ENCODE data around the gene ANO5. TPM values are rescaled to one million over a fixed set of nuclear protein-coding genes. Genes with fewer than 3 reads are reported as not detected.

The ANO5 gene
- total RNA-seq, 1 donor from 2014 or later, result 6.2 TPM

DNA sequence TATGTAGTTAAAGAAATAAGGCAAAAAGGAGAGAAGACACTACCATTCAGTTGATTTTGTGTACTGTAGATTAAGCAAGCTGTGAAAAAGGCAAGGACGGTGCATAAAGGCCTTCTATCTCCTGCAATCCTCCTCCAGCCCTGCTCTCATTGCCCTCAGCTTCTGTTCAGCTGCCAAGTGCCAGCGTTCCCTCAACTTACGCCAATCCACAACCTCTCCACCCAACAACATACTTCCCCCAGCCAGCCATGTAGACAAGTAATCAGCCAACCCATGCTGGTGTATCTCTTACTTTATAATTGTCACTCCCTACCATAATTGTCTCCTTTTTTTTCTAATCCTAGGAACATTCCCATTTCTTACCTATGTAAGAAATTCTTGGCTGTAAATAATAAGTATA, 30.1 kb upstream of the ANO5 start:
- no peak overlapping the region for H3K4me3 Mint-ChIP-seq (ENCODE audit: low read depth)
- no peak overlapping the region for H3K27ac Mint-ChIP-seq
- H3K27me3 Mint-ChIP-seq, result peaks cover 3% of the 10 kb centered on the region
- H3K9me3 Mint-ChIP-seq (ENCODE audit: low read depth), result no peaks in the 10 kb centered on the region
- H3K4me1 Mint-ChIP-seq (ENCODE audit: low read depth), result no peaks in the 10 kb centered on the region
- H3K36me3 Mint-ChIP-seq (ENCODE audit: insufficient read depth), result no peaks in the 10 kb centered on the region
- no peak for DNase-seq (ENCODE audit: low spot score, unreplicated experiment)
- TF ChIP-seq, protein P1, sequence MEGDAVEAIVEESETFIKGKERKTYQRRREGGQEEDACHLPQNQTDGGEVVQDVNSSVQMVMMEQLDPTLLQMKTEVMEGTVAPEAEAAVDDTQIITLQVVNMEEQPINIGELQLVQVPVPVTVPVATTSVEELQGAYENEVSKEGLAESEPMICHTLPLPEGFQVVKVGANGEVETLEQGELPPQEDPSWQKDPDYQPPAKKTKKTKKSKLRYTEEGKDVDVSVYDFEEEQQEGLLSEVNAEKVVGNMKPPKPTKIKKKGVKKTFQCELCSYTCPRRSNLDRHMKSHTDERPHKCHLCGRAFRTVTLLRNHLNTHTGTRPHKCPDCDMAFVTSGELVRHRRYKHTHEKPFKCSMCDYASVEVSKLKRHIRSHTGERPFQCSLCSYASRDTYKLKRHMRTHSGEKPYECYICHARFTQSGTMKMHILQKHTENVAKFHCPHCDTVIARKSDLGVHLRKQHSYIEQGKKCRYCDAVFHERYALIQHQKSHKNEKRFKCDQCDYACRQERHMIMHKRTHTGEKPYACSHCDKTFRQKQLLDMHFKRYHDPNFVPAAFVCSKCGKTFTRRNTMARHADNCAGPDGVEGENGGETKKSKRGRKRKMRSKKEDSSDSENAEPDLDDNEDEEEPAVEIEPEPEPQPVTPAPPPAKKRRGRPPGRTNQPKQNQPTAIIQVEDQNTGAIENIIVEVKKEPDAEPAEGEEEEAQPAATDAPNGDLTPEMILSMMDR (IDR thresholded peaks at IDR 0.05; ENCODE audit: unreplicated experiment), result no peak

DNA sequence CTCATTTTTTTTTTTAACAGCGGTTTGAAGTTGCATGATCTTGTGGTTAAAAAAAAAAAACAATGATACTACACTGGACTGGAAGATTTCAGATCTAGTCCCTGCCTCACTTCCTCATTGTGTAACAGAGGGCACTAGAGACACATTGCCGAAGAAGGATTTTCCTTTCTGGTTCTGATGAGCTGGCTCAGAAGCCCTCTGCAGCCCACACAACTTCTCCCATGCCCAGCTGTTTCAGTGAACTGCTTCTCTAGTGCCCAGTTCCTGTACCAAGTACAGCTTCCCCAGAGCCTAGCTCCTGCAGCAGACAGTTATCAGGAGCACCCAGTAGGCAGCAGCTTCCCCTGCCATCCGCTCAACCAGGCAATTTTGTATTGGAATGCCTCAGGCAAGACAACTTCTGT, 29.5 kb upstream of the ANO5 start:
- H3K9me3 Mint-ChIP-seq (ENCODE audit: low read depth), result no peaks in the 10 kb centered on the region

DNA sequence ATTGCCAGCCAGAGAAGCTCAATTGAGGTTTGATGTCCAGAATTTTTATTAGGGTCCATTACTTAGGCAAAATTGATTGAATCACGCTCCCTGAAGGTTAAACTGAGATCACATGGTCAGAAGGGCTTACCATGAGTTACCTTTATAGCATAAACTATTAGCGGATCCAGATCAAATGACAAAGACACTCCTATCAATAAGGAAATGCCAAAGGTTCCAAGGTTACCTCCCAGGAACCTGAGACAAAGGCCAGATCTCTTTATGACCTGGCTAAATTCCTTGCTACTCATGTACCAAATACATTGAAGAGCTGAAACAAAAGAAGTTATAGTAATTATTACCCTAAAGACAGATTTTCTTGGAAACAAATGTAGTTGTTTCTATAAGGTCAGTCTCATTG, 27.8 kb upstream of the ANO5 start:
- no peak for DNase-seq (ENCODE audit: low spot score, unreplicated experiment)
- H3K36me3 Mint-ChIP-seq (ENCODE audit: insufficient read depth), result no peaks in the 10 kb centered on the region
- H3K4me3 Mint-ChIP-seq (ENCODE audit: low read depth), result no peak overlapping the region
- TF ChIP-seq, protein P1 (IDR thresholded peaks at IDR 0.05; ENCODE audit: unreplicated experiment), result no peak
- no peak overlapping the region for H3K27ac Mint-ChIP-seq
- H3K9me3 Mint-ChIP-seq (ENCODE audit: low read depth), result no peaks in the 10 kb centered on the region
- no peaks in the 10 kb centered on the region for H3K4me1 Mint-ChIP-seq (ENCODE audit: low read depth)
- H3K27me3 Mint-ChIP-seq, result peaks cover 4% of the 10 kb centered on the region

More for the DNA sequence above, 29.5 kb upstream of the ANO5 start:
- Mint-ChIP-seq H3K27ac (no peak overlapping the region), H3K4me1 (ENCODE audit: low read depth) (no peaks in the 10 kb centered on the region), H3K27me3 (no peaks in the 10 kb centered on the region), H3K4me3 (ENCODE audit: low read depth) (no peak overlapping the region), H3K36me3 (ENCODE audit: insufficient read depth) (no peaks in the 10 kb centered on the region)
- TF ChIP-seq, protein P1 (IDR thresholded peaks at IDR 0.05; ENCODE audit: unreplicated experiment), result no peak
- no peak for DNase-seq (ENCODE audit: low spot score, unreplicated experiment)

DNA sequence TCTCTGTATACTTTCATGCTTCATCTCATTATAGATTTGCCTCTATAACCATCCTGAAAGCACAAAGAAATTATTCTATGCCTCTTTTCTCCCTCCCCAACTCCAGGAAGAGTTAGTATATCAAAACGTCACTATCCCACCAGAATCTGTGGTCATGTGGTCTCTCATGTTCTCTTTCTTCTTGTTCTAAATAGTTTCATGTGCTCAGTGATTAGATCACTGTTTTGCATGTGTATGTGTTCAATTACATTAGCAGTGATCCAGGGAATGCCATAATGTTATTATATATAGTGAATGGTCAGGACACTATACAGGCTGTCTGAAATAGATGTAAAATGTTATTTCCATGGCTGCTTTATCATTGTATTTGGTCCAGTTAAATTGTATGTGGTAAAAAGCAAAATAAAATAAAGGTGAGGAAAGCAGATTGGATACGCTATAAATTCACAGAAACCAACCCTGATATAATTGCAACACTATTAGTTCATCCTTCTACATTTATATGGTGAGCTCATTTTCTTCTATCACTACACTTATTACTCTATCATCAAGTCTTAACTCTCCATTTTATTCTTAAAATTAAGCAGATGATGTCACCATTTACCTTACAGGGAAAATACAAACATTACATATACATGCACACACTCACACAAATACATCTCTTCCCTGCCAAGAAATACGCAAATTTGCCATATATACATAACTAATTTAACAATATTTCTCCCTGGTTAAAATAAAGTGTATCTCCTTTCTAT, 26.9 kb upstream of the ANO5 start:
- Mint-ChIP-seq H3K36me3 (ENCODE audit: insufficient read depth) (no peaks in the 10 kb centered on the region), H3K4me3 (ENCODE audit: low read depth) (no peak overlapping the region), H3K27me3 (peaks cover 4% of the 10 kb centered on the region), H3K4me1 (ENCODE audit: low read depth) (no peaks in the 10 kb centered on the region), H3K27ac (no peak overlapping the region), H3K9me3 (ENCODE audit: low read depth) (no peaks in the 10 kb centered on the region)
- TF ChIP-seq, protein P1 (IDR thresholded peaks at IDR 0.05; ENCODE audit: unreplicated experiment), result no peak
- no peak for DNase-seq (ENCODE audit: low spot score, unreplicated experiment)

DNA sequence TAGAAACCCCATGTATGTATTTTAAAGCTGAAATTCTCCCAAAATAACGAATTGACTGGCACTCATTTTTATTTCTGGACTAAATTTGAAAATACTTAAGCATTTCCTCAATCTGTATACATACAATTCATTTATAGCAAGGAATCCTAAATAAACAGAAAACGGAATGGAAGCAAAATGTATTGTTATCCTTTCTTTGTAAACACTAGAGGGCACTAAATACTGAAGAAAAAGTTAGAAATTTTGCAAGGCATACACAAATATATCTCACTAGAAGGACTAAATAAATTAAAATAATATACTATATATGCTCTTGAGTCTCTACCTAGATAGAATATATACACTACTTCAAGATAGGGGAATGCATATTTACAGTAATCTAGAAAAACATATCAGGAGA, 23.1 kb upstream of the ANO5 start:
- H3K9me3 Mint-ChIP-seq (ENCODE audit: low read depth), result no peaks in the 10 kb centered on the region
- H3K4me1 Mint-ChIP-seq (ENCODE audit: low read depth), result no peaks in the 10 kb centered on the region
- peaks cover 4% of the 10 kb centered on the region for H3K27me3 Mint-ChIP-seq

More for the DNA sequence above, 23.1 kb upstream of the ANO5 start:
- no peak for DNase-seq (ENCODE audit: low spot score, unreplicated experiment)
- Mint-ChIP-seq H3K36me3 (ENCODE audit: insufficient read depth) (no peaks in the 10 kb centered on the region), H3K4me3 (ENCODE audit: low read depth) (no peak overlapping the region), H3K27ac (no peak overlapping the region)
- TF ChIP-seq, protein P1 (IDR thresholded peaks at IDR 0.05; ENCODE audit: unreplicated experiment), result peak; percentile 53

Measured in progenitor cell of endocrine pancreas (in vitro differentiated cells).